ENCODE data around the gene QRFP. TPM values are rescaled to one million over a fixed set of nuclear protein-coding genes. Genes with fewer than 3 reads are reported as not detected.

The QRFP gene
- total RNA-seq, 6 experiments from 2014 or later: not detected

GRCh38 chr9:130861372-130862180 is 35.0 kb downstream of the QRFP start:
- H3K9me3 Mint-ChIP-seq: no peaks in the 10 kb centered on the region
- no peak for TF ChIP-seq CTCF (IDR thresholded peaks at IDR 0.05)
- H3K36me3 Mint-ChIP-seq (ENCODE audit: low read depth): peaks cover 22% of the 10 kb centered on the region
- peaks cover 66% of the 10 kb centered on the region for H3K4me1 Mint-ChIP-seq (ENCODE audit: low read depth)
- DNase-seq: no peak
- H3K27ac Mint-ChIP-seq: peak overlapping the region; percentile 95
- H3K27me3 Mint-ChIP-seq (ENCODE audit: insufficient read depth): peaks cover 2% of the 10 kb centered on the region
- H3K4me3 Mint-ChIP-seq: peak overlapping the region; percentile 57

GRCh38 chr9:130860458-130861316 is 35.9 kb downstream of the QRFP start:
- TF ChIP-seq CTCF (IDR thresholded peaks at IDR 0.05): peak; percentile 80
- Mint-ChIP-seq H3K9me3 (no peaks in the 10 kb centered on the region), H3K27ac (peak overlapping the region; percentile 95), H3K36me3 (ENCODE audit: low read depth) (peaks cover 27% of the 10 kb centered on the region), H3K4me1 (ENCODE audit: low read depth) (peaks cover 62% of the 10 kb centered on the region), H3K4me3 (peak overlapping the region; percentile 81), H3K27me3 (ENCODE audit: insufficient read depth) (peaks cover 2% of the 10 kb centered on the region)
- peak; percentile 95 for DNase-seq

- Mint-ChIP-seq H3K4me3 (peak overlapping the region; percentile 68; the same call in 1 of the 2 replicates), H3K36me3 (ENCODE audit: low read depth) (peaks cover 42% of the 10 kb centered on the region), H3K9me3 (no peaks in the 10 kb centered on the region), H3K4me1 (ENCODE audit: low read depth) (peaks cover 79% of the 10 kb centered on the region), H3K27ac (peak overlapping the region; percentile 92), H3K27me3 (ENCODE audit: insufficient read depth) (peaks cover 2% of the 10 kb centered on the region)
- no peak for TF ChIP-seq CTCF (IDR thresholded peaks at IDR 0.05)
- DNase-seq: no peak
These were observed 37.6 kb downstream of the QRFP start for GRCh38 chr9:130858739-130859705.

DNA sequence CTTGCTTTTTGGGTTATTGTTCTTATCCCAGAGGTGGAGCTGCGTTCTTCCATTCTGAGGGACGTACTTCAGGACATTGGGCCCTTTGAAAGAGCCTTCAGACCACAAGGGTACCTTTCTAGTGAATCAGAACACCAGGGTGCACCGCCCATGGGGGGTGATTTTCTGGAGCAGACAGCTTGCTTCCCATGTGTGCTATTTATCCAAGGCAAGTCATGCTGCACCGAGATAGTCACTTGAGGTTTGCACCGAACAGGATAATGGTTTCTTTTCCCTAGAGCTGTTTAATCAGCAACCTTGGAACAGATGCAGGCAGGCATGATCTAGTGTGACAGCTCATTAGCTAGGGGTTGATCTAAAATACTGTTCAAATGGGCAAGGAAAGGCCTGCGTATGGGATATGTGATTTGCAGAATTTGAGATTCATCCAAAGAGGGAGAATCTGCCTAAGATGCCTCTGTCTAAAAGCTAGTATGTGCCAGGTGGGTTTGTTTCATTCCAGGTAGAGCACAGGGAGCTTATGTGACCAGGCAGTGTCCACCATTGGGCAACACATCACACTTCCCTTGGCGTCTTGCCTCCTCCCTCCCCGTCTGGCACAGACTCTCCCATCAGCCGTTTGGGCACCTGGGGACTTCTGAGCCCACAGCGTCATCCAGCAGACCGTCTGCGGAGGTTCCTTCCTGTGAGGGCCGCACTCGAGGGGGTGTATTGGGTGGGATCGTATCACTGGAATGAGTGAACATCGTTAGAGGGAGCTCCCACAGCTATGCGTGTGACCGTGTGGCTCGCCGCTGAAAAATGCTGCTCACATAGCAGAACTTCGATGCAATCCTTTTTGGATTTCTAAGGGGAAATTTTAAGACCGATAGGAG is 38.5 kb downstream of the QRFP start:
- peak overlapping the region; percentile 92 for H3K27ac Mint-ChIP-seq
- peak; percentile 74 for DNase-seq
- H3K4me1 Mint-ChIP-seq (ENCODE audit: low read depth): peaks cover 76% of the 10 kb centered on the region
- H3K9me3 Mint-ChIP-seq: no peaks in the 10 kb centered on the region
- H3K4me3 Mint-ChIP-seq: peak overlapping the region; percentile 68
- peaks cover 37% of the 10 kb centered on the region for H3K36me3 Mint-ChIP-seq (ENCODE audit: low read depth)
- H3K27me3 Mint-ChIP-seq (ENCODE audit: insufficient read depth): peaks cover 2% of the 10 kb centered on the region; the same call in 1 of the 2 replicates
- no peak for TF ChIP-seq CTCF (IDR thresholded peaks at IDR 0.05)
